ENCODE results near the gene MYOC. TPM values are rescaled to one million over a fixed set of nuclear protein-coding genes. Genes with fewer than 3 reads are reported as not detected.

MYOC gene
- total and polyA plus RNA-seq, 4 donors = 3.8 to 74.0 (median 12.3) TPM

GRCh38 chr1:171642197-171642596, 10.3 kb downstream of the MYOC start:
- no peak for DNase-seq
- ATAC-seq (ENCODE audit: low FRiP score) = no peak
- WGBS, 2 donors = 88 to 92% methylated on average over 4 of the region's 4 CpGs
- Histone ChIP-seq H3K27me3 (ENCODE audit: control insufficient read depth in 1 of 2, insufficient read depth in 2 of 2, low read length in 1 of 2) (no peaks in the 10 kb centered on the region), H3K9me3 (ENCODE audit: control insufficient read depth, low read length) (no peaks in the 10 kb centered on the region), H3K4me1 (ENCODE audit: control insufficient read depth in 1 of 2, insufficient read depth in 2 of 2, low read length in 2 of 2) (no peaks in the 10 kb centered on the region), H3K4me3 (ENCODE audit: low read length in 2 of 2) (no peak overlapping the region), H3K27ac (ENCODE audit: low read depth in 1 of 2, low read length in 2 of 2) (no peak overlapping the region), H3K36me3 (ENCODE audit: control insufficient read depth in 1 of 2, insufficient read depth in 2 of 2, low read length in 1 of 2) (no peaks in the 10 kb centered on the region)
- intact Hi-C loops (cut with DNase I) = loop anchor here (5.0 to 10.0 kb wide), 2 partner anchors 143 to 345 kb away; partner anchors contain the start of gene METTL13 (in 1 of the 2)

DNA sequence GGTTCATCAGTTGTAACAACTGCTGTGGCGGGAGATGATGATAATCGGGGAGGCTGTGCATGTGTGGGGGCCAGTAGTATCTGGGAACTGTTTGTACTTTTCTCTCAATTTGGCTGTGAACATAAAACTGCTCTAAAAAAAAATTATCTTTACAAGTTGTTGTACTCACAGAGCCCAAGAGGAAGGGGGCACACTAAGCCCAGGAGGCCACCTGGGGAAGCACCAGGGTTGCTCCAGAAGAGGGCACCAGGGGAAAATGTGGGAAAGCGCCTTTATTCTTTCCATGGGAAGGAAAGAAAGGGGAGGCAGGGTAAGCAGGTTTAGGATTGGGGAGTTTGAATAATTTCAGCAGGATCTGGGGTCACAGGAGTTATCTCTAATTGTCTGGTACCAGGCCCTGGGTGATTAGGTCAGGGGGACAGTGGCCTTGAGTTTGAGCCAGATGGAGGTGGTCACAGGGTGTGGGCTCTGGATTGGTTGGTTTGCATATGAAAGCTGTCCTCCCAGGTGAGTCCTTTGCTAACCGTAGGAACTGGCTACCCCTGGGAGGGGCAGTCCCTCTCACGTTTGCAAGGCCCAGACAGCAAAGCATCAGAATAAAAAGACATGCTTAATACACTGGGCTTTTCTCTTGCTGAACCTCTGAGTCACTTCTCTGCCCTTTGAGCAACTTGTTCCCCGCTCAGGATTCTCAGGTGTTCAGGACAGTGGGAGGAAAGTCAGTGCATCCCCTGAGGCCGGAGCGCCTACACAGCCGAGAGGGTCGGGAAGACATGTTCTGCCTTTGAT, 11.2 kb downstream of the MYOC start:
- Histone ChIP-seq H3K27me3 (ENCODE audit: control insufficient read depth in 1 of 2, insufficient read depth in 2 of 2, low read length in 1 of 2) (no peaks in the 10 kb centered on the region), H3K9me3 (ENCODE audit: control insufficient read depth, low read length) (no peaks in the 10 kb centered on the region), H3K4me1 (ENCODE audit: control insufficient read depth in 1 of 2, insufficient read depth in 2 of 2, low read length in 2 of 2) (no peaks in the 10 kb centered on the region), H3K36me3 (ENCODE audit: control insufficient read depth in 1 of 2, insufficient read depth in 2 of 2, low read length in 1 of 2) (no peaks in the 10 kb centered on the region), H3K27ac (ENCODE audit: low read depth in 1 of 2, low read length in 2 of 2) (no peak overlapping the region), H3K4me3 (ENCODE audit: low read length in 2 of 2) (no peak overlapping the region)
- ATAC-seq (ENCODE audit: low FRiP score) (no peak), DNase-seq (no peak)
- WGBS, 2 donors = 52 to 54% methylated on average over 10 of the region's 10 CpGs
- intact Hi-C loops (cut with DNase I) = loop anchor here (5.0 to 10.0 kb wide), 2 partner anchors 144 to 346 kb away; partner anchors contain the start of gene METTL13 (in 1 of the 2)

DNA sequence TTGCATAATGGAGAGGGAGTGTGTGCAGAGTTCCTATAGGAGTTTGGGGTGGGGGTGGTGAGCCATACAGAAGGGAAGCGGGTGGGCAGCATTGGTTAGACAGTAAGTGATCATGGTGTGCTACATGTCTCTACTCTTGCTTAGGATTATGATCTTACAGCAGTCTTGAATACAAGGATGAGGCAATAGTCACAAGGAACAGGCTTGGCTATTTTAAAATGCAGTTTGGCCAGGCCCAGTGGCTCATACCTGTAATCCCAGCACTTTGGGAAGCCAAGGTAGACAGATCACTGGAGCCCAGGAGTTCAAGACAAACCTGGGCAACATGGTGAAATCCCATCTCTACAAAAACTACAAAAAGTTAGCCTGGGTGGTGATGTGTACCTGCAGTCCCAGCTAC, 12.3 kb downstream of the MYOC start:
- Histone ChIP-seq H3K9me3 (ENCODE audit: control insufficient read depth, low read length) (no peaks in the 10 kb centered on the region), H3K36me3 (ENCODE audit: control insufficient read depth in 1 of 2, insufficient read depth in 2 of 2, low read length in 1 of 2) (no peaks in the 10 kb centered on the region), H3K27me3 (ENCODE audit: control insufficient read depth in 1 of 2, insufficient read depth in 2 of 2, low read length in 1 of 2) (no peaks in the 10 kb centered on the region), H3K4me1 (ENCODE audit: control insufficient read depth in 1 of 2, insufficient read depth in 2 of 2, low read length in 2 of 2) (no peaks in the 10 kb centered on the region), H3K27ac (ENCODE audit: low read depth in 1 of 2, low read length in 2 of 2) (no peak overlapping the region), H3K4me3 (ENCODE audit: low read length in 2 of 2) (no peak overlapping the region)
- intact Hi-C loops (cut with DNase I) = loop anchor here (5.0 to 10.0 kb wide), 2 partner anchors 145 to 347 kb away; partner anchors contain the start of gene METTL13 (in 1 of the 2)
- no peak for DNase-seq
- ATAC-seq (ENCODE audit: low FRiP score) = no peak
- WGBS, 2 donors = 94 to 100% methylated on average over 1 of the region's 1 CpG

DNA sequence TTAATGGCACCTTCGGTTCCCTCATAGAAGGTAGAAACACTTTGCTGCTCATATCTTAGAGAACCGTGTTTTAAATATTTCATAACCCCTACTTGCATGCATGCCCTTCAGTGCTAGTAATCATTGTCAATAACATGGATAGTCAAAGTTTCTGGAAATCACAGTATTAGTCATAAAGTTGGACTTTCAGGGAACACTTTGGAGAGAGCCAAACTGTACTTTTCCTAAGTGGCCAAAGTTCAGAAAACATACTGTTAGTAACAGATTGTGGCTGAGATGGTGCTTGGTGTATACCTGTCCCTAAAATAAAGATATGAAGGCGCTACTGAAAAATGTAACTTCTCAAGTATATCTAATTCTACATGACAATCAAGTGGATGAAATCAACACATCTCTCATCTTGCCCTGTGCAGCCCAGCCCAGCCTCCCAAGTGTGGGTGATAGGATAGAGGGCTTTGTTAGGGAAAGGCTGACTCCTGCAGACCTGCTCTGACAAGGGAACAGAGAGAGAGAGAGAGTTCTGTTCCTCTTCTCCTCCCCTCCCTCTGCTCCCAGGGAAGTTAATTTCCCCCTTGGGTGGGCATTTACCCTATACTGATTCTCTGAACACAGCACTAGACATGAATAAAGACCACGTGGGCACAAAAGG, 14.4 kb downstream of the MYOC start:
- 54 to 64% methylated on average over 4 of the region's 4 CpGs for WGBS, 2 donors
- Histone ChIP-seq H3K27ac (ENCODE audit: low read depth in 1 of 2, low read length in 2 of 2) (no peak overlapping the region), H3K36me3 (ENCODE audit: control insufficient read depth in 1 of 2, insufficient read depth in 2 of 2, low read length in 1 of 2) (no peaks in the 10 kb centered on the region), H3K27me3 (ENCODE audit: control insufficient read depth in 1 of 2, insufficient read depth in 2 of 2, low read length in 1 of 2) (no peaks in the 10 kb centered on the region), H3K4me3 (ENCODE audit: low read length in 2 of 2) (no peak overlapping the region), H3K9me3 (ENCODE audit: control insufficient read depth, low read length) (no peaks in the 10 kb centered on the region), H3K4me1 (ENCODE audit: control insufficient read depth in 1 of 2, insufficient read depth in 2 of 2, low read length in 2 of 2) (no peaks in the 10 kb centered on the region)
- DNase-seq = no peak
- no peak for ATAC-seq (ENCODE audit: low FRiP score)
- intact Hi-C loops (cut with DNase I) = no loop called here

- peaks cover under 1% of the 10 kb centered on the region for H3K9me3 ChIP-seq (ENCODE audit: control insufficient read depth, low read length)
- no peaks in the 10 kb centered on the region for H3K27me3 ChIP-seq (ENCODE audit: control insufficient read depth in 1 of 2, insufficient read depth in 2 of 2, low read length in 1 of 2)
- no peaks in the 10 kb centered on the region for H3K36me3 ChIP-seq (ENCODE audit: control insufficient read depth in 1 of 2, insufficient read depth in 2 of 2, low read length in 1 of 2)
- peak in 1 of 2 donors; percentile 43 for DNase-seq
- 69 to 75% methylated on average over 11 of the region's 11 CpGs for WGBS, 2 donors
- no peak for ATAC-seq (ENCODE audit: low FRiP score)
- intact Hi-C loops (cut with DNase I) = no loop called here
- no peaks in the 10 kb centered on the region for H3K4me1 ChIP-seq (ENCODE audit: control insufficient read depth in 1 of 2, insufficient read depth in 2 of 2, low read length in 2 of 2)
- no peak overlapping the region for H3K4me3 ChIP-seq (ENCODE audit: low read length in 2 of 2)
- H3K27ac ChIP-seq (ENCODE audit: low read depth in 1 of 2, low read length in 2 of 2) = no peak overlapping the region
These were observed 16.3 kb downstream of the MYOC start for GRCh38 chr1:171636141-171636540.

- ATAC-seq (ENCODE audit: low FRiP score) (no peak), DNase-seq (peak in 1 of 2 donors; percentile 32)
- intact Hi-C loops (cut with DNase I) = no loop called here
- no peak overlapping the region for H3K4me3 ChIP-seq (ENCODE audit: low read length in 2 of 2)
- 73 to 84% methylated on average over 2 of the region's 2 CpGs for WGBS, 2 donors
- H3K27ac ChIP-seq (ENCODE audit: low read depth in 1 of 2, low read length in 2 of 2) = no peak overlapping the region
- no peaks in the 10 kb centered on the region for H3K36me3 ChIP-seq (ENCODE audit: control insufficient read depth in 1 of 2, insufficient read depth in 2 of 2, low read length in 1 of 2)
- no peaks in the 10 kb centered on the region for H3K27me3 ChIP-seq (ENCODE audit: control insufficient read depth in 1 of 2, insufficient read depth in 2 of 2, low read length in 1 of 2)
- no peaks in the 10 kb centered on the region for H3K4me1 ChIP-seq (ENCODE audit: control insufficient read depth in 1 of 2, insufficient read depth in 2 of 2, low read length in 2 of 2)
- peaks cover 1% of the 10 kb centered on the region for H3K9me3 ChIP-seq (ENCODE audit: control insufficient read depth, low read length)
These were observed 16.8 kb downstream of the MYOC start for GRCh38 chr1:171635661-171636060.

DNA sequence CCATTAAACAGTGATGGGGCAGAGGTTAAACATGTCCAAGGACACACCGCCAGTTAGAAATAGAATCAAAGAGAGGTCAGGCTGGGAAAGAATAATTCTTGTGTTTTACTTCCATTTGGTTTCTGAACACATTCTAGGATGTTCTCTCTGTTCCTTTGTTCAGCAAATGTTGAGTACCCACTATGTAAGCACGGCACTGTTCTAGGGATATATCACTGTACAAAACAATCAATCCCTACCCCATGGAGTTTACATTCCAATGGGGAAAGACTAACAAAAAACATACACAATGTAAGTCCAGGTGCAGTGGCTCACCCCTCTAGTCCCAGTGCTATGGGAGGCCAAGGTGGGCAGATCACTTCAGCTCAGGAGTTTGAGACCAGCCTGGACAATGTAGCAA, 24.3 kb downstream of the MYOC start:
- H3K4me3 ChIP-seq (ENCODE audit: low read length in 2 of 2) = no peak overlapping the region
- WGBS, 2 donors = 89 to 90% methylated on average over 2 of the region's 2 CpGs
- no peaks in the 10 kb centered on the region for H3K27me3 ChIP-seq (ENCODE audit: control insufficient read depth in 1 of 2, insufficient read depth in 2 of 2, low read length in 1 of 2)
- H3K27ac ChIP-seq (ENCODE audit: low read depth in 1 of 2, low read length in 2 of 2) = no peak overlapping the region
- H3K4me1 ChIP-seq (ENCODE audit: control insufficient read depth in 1 of 2, insufficient read depth in 2 of 2, low read length in 2 of 2) = no peaks in the 10 kb centered on the region
- peak in 1 of 2 donors; percentile 6 for DNase-seq
- no peak for ATAC-seq (ENCODE audit: low FRiP score)
- intact Hi-C loops (cut with DNase I) = no loop called here
- H3K9me3 ChIP-seq (ENCODE audit: control insufficient read depth, low read length) = peaks cover 1% of the 10 kb centered on the region
- H3K36me3 ChIP-seq (ENCODE audit: control insufficient read depth in 1 of 2, insufficient read depth in 2 of 2, low read length in 1 of 2) = no peaks in the 10 kb centered on the region

GRCh38 chr1:171627020-171627419, 25.5 kb downstream of the MYOC start:
- DNase-seq (no peak), ATAC-seq (ENCODE audit: low FRiP score) (no peak)
- H3K36me3 ChIP-seq (ENCODE audit: control insufficient read depth in 1 of 2, insufficient read depth in 2 of 2, low read length in 1 of 2) = no peaks in the 10 kb centered on the region
- H3K4me1 ChIP-seq (ENCODE audit: control insufficient read depth in 1 of 2, insufficient read depth in 2 of 2, low read length in 2 of 2) = no peaks in the 10 kb centered on the region
- no peak overlapping the region for H3K27ac ChIP-seq (ENCODE audit: low read depth in 1 of 2, low read length in 2 of 2)
- H3K27me3 ChIP-seq (ENCODE audit: control insufficient read depth in 1 of 2, insufficient read depth in 2 of 2, low read length in 1 of 2) = no peaks in the 10 kb centered on the region
- H3K4me3 ChIP-seq (ENCODE audit: low read length in 2 of 2) = no peak overlapping the region
- intact Hi-C loops (cut with DNase I) = no loop called here
- 75 to 80% methylated on average over 5 of the region's 5 CpGs for WGBS, 2 donors
- H3K9me3 ChIP-seq (ENCODE audit: control insufficient read depth, low read length) = peaks cover 1% of the 10 kb centered on the region

- H3K4me3 ChIP-seq (ENCODE audit: low read length in 2 of 2) = no peak overlapping the region
- DNase-seq (no peak), ATAC-seq (ENCODE audit: low FRiP score) (no peak)
- no peaks in the 10 kb centered on the region for H3K9me3 ChIP-seq (ENCODE audit: control insufficient read depth, low read length)
- no peaks in the 10 kb centered on the region for H3K4me1 ChIP-seq (ENCODE audit: control insufficient read depth in 1 of 2, insufficient read depth in 2 of 2, low read length in 2 of 2)
- H3K36me3 ChIP-seq (ENCODE audit: control insufficient read depth in 1 of 2, insufficient read depth in 2 of 2, low read length in 1 of 2) = no peaks in the 10 kb centered on the region
- 72 to 88% methylated on average over 1 of the region's 1 CpG for WGBS, 2 donors
- intact Hi-C loops (cut with DNase I) = no loop called here
- H3K27ac ChIP-seq (ENCODE audit: low read depth in 1 of 2, low read length in 2 of 2) = no peak overlapping the region
- H3K27me3 ChIP-seq (ENCODE audit: control insufficient read depth in 1 of 2, insufficient read depth in 2 of 2, low read length in 1 of 2) = no peaks in the 10 kb centered on the region
These were observed 27.3 kb downstream of the MYOC start for GRCh38 chr1:171625225-171625624.
